GM12878 (cell line): ENCODE data around the gene TAAR2. TPM values are rescaled to one million over a fixed set of nuclear protein-coding genes. Genes with fewer than 3 reads are reported as not detected.

Experiments used
- ATAC-seq: fragments of 200-7000 bp; cut with Tn5 transposase; 3 replicates; pipeline ENCODE4 v1.9.1; 2020; ENCODE audit warnings: mild to moderate bottlenecking, moderate library complexity
- BruUV-seq: library from RNA; stranded (reverse); fragments of 400-500 nt; replicated peaks from 2 replicates; lab custom pipeline; 2021; lab: Mats Ljungman, UMichigan
- CTCF ChIA-PET: fragments of 300-600 bp; sonication (Branson Sonifier 250); formaldehyde crosslinking; extraction: SDS; loops from one replicate; lab custom pipeline; 2021; ENCODE audit warnings: inconsistent platforms; lab: Yijun Ruan, JAX
- POLR2A ChIA-PET: fragments of 350-600 bp; formaldehyde crosslinking; extraction: SDS; loops from one replicate; lab custom pipeline; 2021; ENCODE audit warnings: inconsistent platforms; lab: Charles Lee
- RAD21 ChIA-PET: fragments of 300-600 bp; sonication (Branson Sonifier 250); formaldehyde crosslinking; loops from one replicate; lab custom pipeline; 2023; ENCODE audit warnings: antibody characterized with exemption; ENCODE audit not compliant: unreplicated experiment; lab: Charles Lee
- SMC1A ChIA-PET: fragments of 300-600 bp; sonication (Branson Sonifier 250); formaldehyde crosslinking; loops from one replicate; lab custom pipeline; 2023; ENCODE audit not compliant: unreplicated experiment, uncharacterized antibody; lab: Charles Lee
- DNase-seq: peaks from one replicate; pipeline ENCODE4 v3.0.0-alpha.2; 2011; ENCODE audit warnings: low read depth, low spot score
- FAIRE-seq: peaks from 3 replicates; lab custom pipeline; 2011; peaks lifted over from hg19 to GRCh38; lab: Jason Lieb, UNC
- H2AFZ ChIP-seq: 2 replicates; pipeline ENCODE4 v1.6.0; 2011; ENCODE audit warnings: low read depth, low read length, control low read depth; ENCODE audit not compliant: control insufficient read depth
- H3K27ac ChIP-seq: 2 replicates; pipeline ENCODE4 v1.5.1; 2011; ENCODE audit warnings: control low read depth; ENCODE audit not compliant: control insufficient read depth, insufficient read depth
- H3K27me3 ChIP-seq, 2 experiments: replicated peaks in 1 of 2; 2 replicates each; pipeline versions ENCODE4 v1.6.0 to v1.6.1; 2011; ENCODE audit warnings: low read length in 1 of 2; ENCODE audit not compliant: control insufficient read depth in 2 of 2, insufficient read depth in 2 of 2
- H3K36me3 ChIP-seq, 2 experiments: 2 replicates each; pipeline ENCODE4 v1.5.1; 2011; ENCODE audit warnings: low read length in 1 of 2; ENCODE audit not compliant: control insufficient read depth in 2 of 2, insufficient read depth in 2 of 2
- H3K4me1 ChIP-seq: 2 replicates; pipeline ENCODE4 v1.6.1; 2011; ENCODE audit warnings: mild to moderate bottlenecking, low read length, moderate library complexity, mixed read lengths; ENCODE audit not compliant: control insufficient read depth, insufficient read depth
- H3K4me2 ChIP-seq: 2 replicates; pipeline ENCODE4 v1.6.0; 2011; ENCODE audit warnings: control low read depth; ENCODE audit not compliant: control insufficient read depth, insufficient read depth
- H3K4me3 ChIP-seq: fragments of 200-600 bp; sonication (generic); 2 replicates; pipeline ENCODE4 v1.5.1; 2016
- H3K79me2 ChIP-seq: 2 replicates; pipeline ENCODE4 v1.6.0; 2011; ENCODE audit warnings: low read length; ENCODE audit not compliant: control insufficient read depth, insufficient read depth
- H3K9ac ChIP-seq: 2 replicates; pipeline ENCODE4 v1.8.0; 2011; ENCODE audit warnings: low read length, control low read depth, mixed read lengths; ENCODE audit not compliant: control insufficient read depth, insufficient read depth
- H3K9me3 ChIP-seq: replicated peaks from 3 replicates; pipeline ENCODE4 v1.5.1; 2011; ENCODE audit warnings: mild to moderate bottlenecking, low read length; ENCODE audit not compliant: control insufficient read depth, insufficient read depth
- H4K20me1 ChIP-seq: 2 replicates; pipeline ENCODE4 v1.6.0; 2011; ENCODE audit not compliant: control insufficient read depth, insufficient read depth
- CREB1 ChIP-seq: IDR thresholded peaks from 2 replicates; pipeline ENCODE4 v1.6.1; 2012; ENCODE audit warnings: low read depth, mild to moderate bottlenecking, inconsistent platforms
- EP300 ChIP-seq, 2 experiments: fragments of 150-350 bp in 1 of 2; IDR thresholded peaks; 2 replicates each; pipeline ENCODE4 v1.6.1; 2011 to 2012; ENCODE audit warnings: low read depth in 2 of 2, low read length in 2 of 2, borderline replicate concordance in 1 of 2, improper control_type of control experiment in 1 of 2, inconsistent platforms in 1 of 2; ENCODE audit not compliant: control insufficient read depth in 1 of 2
- WGBS: methylation state at CpG from one replicate; pipeline ENCODE4 v1.1.6; 2016; ENCODE audit warnings: low lambda C conversion rate; ENCODE audit not compliant: insufficient replicate concordance, insufficient coverage; ENCODE audit errors: missing lambda C conversion rate; 5-methylcytosine and 5-hydroxymethylcytosine counted together
- in situ Hi-C: fragments of 300-500 bp; cut with MboI; formaldehyde crosslinking; loops from 9 replicates; pipeline ENCODE4 v1.14.3; 2018; ENCODE audit warnings: mixed read lengths
- intact Hi-C: fragments of 100-400 bp; cut with micrococcal nuclease; formaldehyde crosslinking; loops from one replicate; pipeline ENCODE4 v1.14.2; 2022; ENCODE audit not compliant: unreplicated experiment
- polyA plus RNA-seq, 11 experiments: library from polyadenylated mRNA; depleted of rRNA in 4 of 11; unstranded in 6 of 11; stranded (reverse) in 5 of 11; fragments of >200 nt; fragmentation: Nextera tagmentation in 4 of 11; fragmentation: Illumina TruSeq in 1 of 11; extraction: Ambion mirVana in 4 of 11; extraction: Trizol in 1 of 11; gene quantifications; 1 replicate in 1 of 11; 2 replicates in 10 of 11; pipeline versions ENCODE4 v1.2.1 to v1.2.3, GENCODE V29; 2011 to 2016; ENCODE audit warnings: inconsistent platforms in 2 of 11, missing spikeins in 2 of 11, low read depth in 1 of 11
- total RNA-seq, 4 experiments: library from RNA; depleted of rRNA in 3 of 4; stranded (reverse); fragments of >200 nt in 3 of 4; fragmentation: Illumina TruSeq in 1 of 4; extraction: Trizol in 1 of 4; gene quantifications; 2 replicates each; pipeline versions ENCODE4 v1.2.1 to v1.2.3, GENCODE V29; 2013 to 2021
- TF ChIP-seq, protein P1 (sequence below): IDR thresholded peaks from 2 replicates; pipeline ENCODE4 v1.6.1; 2012; ENCODE audit warnings: improper control_type of control experiment, low read depth, low read length; ENCODE audit not compliant: insufficient replicate concordance
- TF ChIP-seq, protein P2 (sequence below): fragments of 450-650 bp; IDR thresholded peaks from 2 replicates; pipeline ENCODE4 v1.6.1; 2016; ENCODE audit warnings: mild to moderate bottlenecking

Gene TAAR2
- total and polyA plus RNA-seq, 10 of the 15 experiments (the other 5 are each of a cell fraction or from before 2014, with no cell fraction given) = not detected

DNA sequence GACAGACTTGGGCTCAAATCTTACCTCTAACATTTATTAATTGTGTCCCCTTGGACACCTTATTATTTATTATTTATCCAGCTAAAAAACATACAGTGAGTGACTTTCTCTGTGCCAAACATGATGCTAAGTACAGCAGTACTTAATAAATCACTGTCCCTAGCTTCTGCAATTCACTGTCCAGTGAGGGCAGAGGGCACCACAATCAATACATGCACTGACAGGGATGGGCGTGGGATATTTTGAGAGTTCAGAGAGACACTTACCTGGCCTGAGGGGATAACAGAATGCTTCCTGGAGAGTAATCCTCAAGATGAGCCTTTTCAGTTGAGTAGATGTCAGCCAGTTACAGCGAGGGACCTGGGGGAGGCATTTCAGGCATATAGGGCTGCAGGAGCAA, 9.3 kb upstream of the TAAR2 start:
- Histone ChIP-seq H3K4me2 (no peak overlapping the region), H3K27me3 (no peaks in the 10 kb centered on the region; a peak in 1 of 4 replicates), H3K36me3 (no peaks in the 10 kb centered on the region), H3K9ac (no peak overlapping the region), H3K4me1 (no peaks in the 10 kb centered on the region), H3K27ac (no peak overlapping the region), H3K4me3 (no peak overlapping the region), H3K79me2 (no peaks in the 10 kb centered on the region), H2AFZ (no peak overlapping the region), H3K9me3 (no peaks in the 10 kb centered on the region), H4K20me1 (no peaks in the 10 kb centered on the region)
- no peak for ATAC-seq
- BruUV-seq = no TSS peak
- ChIA-PET SMC1A (interaction anchor here (1.4 kb wide), 1 partner anchor 16 kb away, joined by 4 read pairs; no protein-coding TSS in a partner anchor), CTCF (interaction anchor here (1.3 to 2.2 kb wide), 3 partner anchors 11 to 353 kb away, joined by 3 to 7 read pairs (median 5); no protein-coding TSS in a partner anchor), RAD21 (no interaction called here), POLR2A (no interaction called here)
- no peak for DNase-seq
- no peak for FAIRE-seq
- intact Hi-C loops (no loop called here), in situ Hi-C loops (no loop called here)
- TF ChIP-seq, protein P1, sequence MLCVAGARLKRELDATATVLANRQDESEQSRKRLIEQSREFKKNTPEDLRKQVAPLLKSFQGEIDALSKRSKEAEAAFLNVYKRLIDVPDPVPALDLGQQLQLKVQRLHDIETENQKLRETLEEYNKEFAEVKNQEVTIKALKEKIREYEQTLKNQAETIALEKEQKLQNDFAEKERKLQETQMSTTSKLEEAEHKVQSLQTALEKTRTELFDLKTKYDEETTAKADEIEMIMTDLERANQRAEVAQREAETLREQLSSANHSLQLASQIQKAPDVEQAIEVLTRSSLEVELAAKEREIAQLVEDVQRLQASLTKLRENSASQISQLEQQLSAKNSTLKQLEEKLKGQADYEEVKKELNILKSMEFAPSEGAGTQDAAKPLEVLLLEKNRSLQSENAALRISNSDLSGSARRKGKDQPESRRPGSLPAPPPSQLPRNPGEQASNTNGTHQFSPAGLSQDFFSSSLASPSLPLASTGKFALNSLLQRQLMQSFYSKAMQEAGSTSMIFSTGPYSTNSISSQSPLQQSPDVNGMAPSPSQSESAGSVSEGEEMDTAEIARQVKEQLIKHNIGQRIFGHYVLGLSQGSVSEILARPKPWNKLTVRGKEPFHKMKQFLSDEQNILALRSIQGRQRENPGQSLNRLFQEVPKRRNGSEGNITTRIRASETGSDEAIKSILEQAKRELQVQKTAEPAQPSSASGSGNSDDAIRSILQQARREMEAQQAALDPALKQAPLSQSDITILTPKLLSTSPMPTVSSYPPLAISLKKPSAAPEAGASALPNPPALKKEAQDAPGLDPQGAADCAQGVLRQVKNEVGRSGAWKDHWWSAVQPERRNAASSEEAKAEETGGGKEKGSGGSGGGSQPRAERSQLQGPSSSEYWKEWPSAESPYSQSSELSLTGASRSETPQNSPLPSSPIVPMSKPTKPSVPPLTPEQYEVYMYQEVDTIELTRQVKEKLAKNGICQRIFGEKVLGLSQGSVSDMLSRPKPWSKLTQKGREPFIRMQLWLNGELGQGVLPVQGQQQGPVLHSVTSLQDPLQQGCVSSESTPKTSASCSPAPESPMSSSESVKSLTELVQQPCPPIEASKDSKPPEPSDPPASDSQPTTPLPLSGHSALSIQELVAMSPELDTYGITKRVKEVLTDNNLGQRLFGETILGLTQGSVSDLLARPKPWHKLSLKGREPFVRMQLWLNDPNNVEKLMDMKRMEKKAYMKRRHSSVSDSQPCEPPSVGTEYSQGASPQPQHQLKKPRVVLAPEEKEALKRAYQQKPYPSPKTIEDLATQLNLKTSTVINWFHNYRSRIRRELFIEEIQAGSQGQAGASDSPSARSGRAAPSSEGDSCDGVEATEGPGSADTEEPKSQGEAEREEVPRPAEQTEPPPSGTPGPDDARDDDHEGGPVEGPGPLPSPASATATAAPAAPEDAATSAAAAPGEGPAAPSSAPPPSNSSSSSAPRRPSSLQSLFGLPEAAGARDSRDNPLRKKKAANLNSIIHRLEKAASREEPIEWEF = no peak
- TF ChIP-seq, protein P2, sequence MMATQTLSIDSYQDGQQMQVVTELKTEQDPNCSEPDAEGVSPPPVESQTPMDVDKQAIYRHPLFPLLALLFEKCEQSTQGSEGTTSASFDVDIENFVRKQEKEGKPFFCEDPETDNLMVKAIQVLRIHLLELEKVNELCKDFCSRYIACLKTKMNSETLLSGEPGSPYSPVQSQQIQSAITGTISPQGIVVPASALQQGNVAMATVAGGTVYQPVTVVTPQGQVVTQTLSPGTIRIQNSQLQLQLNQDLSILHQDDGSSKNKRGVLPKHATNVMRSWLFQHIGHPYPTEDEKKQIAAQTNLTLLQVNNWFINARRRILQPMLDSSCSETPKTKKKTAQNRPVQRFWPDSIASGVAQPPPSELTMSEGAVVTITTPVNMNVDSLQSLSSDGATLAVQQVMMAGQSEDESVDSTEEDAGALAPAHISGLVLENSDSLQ = no peak
- TF ChIP-seq CREB1 (no peak), EP300 (IDR thresholded peaks at IDR 0.05; ENCODE audit: borderline replicate concordance in 1 of 2, control insufficient read depth in 1 of 2, low read depth in 2 of 2, low read length in 2 of 2) (no peak)
- 52% methylated on average over 2 of the region's 2 CpGs for WGBS
